Mesodermal cell (in vitro differentiated cells): ENCODE measurements around the gene OR6C76.

Source experiments
- H3K27ac ChIP-seq: 2 replicates; pipeline ENCODE4 v1.7.0; 2013; ENCODE audit warnings: mild to moderate bottlenecking, low read depth, low read length, moderate library complexity; ENCODE audit not compliant: severe bottlenecking
- H3K36me3 ChIP-seq: 2 replicates; pipeline ENCODE4 v1.7.1; 2013; ENCODE audit warnings: mild to moderate bottlenecking, low read length, moderate library complexity; ENCODE audit not compliant: control insufficient read depth, insufficient read depth
- H3K4me1 ChIP-seq: one replicate; pipeline ENCODE4 v1.7.1; 2013; ENCODE audit warnings: mild to moderate bottlenecking, low read length; ENCODE audit not compliant: insufficient read depth, control insufficient read depth, poor library complexity, severe bottlenecking
- H3K4me3 ChIP-seq: 2 replicates; pipeline ENCODE4 v1.7.0; 2013; ENCODE audit warnings: low read length, control low read depth, mild to moderate bottlenecking; ENCODE audit not compliant: insufficient read depth, poor library complexity, severe bottlenecking; ENCODE audit errors: extremely low read depth
- H3K9me3 ChIP-seq: 2 replicates; pipeline ENCODE4 v1.7.1; 2013; ENCODE audit warnings: mild to moderate bottlenecking, low read length, moderate library complexity; ENCODE audit not compliant: control insufficient read depth
- WGBS, 2 experiments: methylation state at CpG; one replicate each; pipeline ENCODE4 v1.1.5; 2013; ENCODE audit warnings: missing lambda C conversion rate in 2 of 2; ENCODE audit not compliant: insufficient coverage in 2 of 2; 5-methylcytosine and 5-hydroxymethylcytosine counted together

The OR6C76 gene

GRCh38 chr12:55469291-55469690 is 43.2 kb downstream of the OR6C76 start:
- WGBS, 2 experiments, result no CpG with 5 or more reads among the region's 2 CpGs
- no peak overlapping the region for H3K27ac ChIP-seq

GRCh38 chr12:55470088-55470829 is 44.2 kb downstream of the OR6C76 start, which contains the start of gene OR6C70:
Gene OR6C70 (minus strand): TSS chr12:55470138. CDS start chr12:55470138, 0 bp downstream.
- no peaks in the 10 kb centered on the region for H3K4me1 ChIP-seq
- H3K27ac ChIP-seq, result no peak within 1 kb of the TSS
- 57% methylated on average over 2 of the region's 3 CpGs; no CpG with 5 or more reads in 1 of the 2 experiments for WGBS, 2 experiments

More at GRCh38 chr12:55469291-55469690, 43.2 kb downstream of the OR6C76 start:
- H3K4me3 ChIP-seq, result no peak overlapping the region
- H3K36me3 ChIP-seq, result no peaks in the 10 kb centered on the region
- no peaks in the 10 kb centered on the region for H3K4me1 ChIP-seq
- H3K9me3 ChIP-seq, result no peaks in the 10 kb centered on the region

GRCh38 chr12:55472264-55472663 is 46.2 kb downstream of the OR6C76 start:
- Histone ChIP-seq H3K4me1 (no peaks in the 10 kb centered on the region), H3K4me3 (no peak overlapping the region), H3K9me3 (no peaks in the 10 kb centered on the region), H3K36me3 (no peaks in the 10 kb centered on the region), H3K27ac (no peak overlapping the region)
- WGBS, 2 experiments, result no CpG with 5 or more reads among the region's 1 CpG

More at GRCh38 chr12:55470088-55470829, 44.2 kb downstream of the OR6C76 start, which contains the start of gene OR6C70:
- Histone ChIP-seq H3K9me3 (no peaks in the 10 kb centered on the region), H3K4me3 (no peak within 1 kb of the TSS), H3K36me3 (no peaks in the 10 kb centered on the region)
